Liver (tissue), 3 donors: Measurements from ENCODE around the gene MED15.
A peak's percentile ranks its signal among the peaks of the same experiment; 100 is the strongest.

Source experiments
- ATF3 ChIP-seq: IDR thresholded peaks from 2 replicates; pipeline ENCODE4 v1.6.1; 2016; ENCODE audit warnings: antibody characterized with exemption
- CTCF ChIP-seq: fragments of 150-350 bp; IDR thresholded peaks from 2 replicates; pipeline ENCODE4 v1.5.1; 2017; ENCODE audit warnings: improper control_type of control experiment, low read depth, low read length; ENCODE audit not compliant: missing input control
- GABPA ChIP-seq, 2 donors: IDR thresholded peaks in 1 of 2; conservative IDR thresholded peaks in 1 of 2; 2 replicates each; pipeline ENCODE4 v1.6.1; 2016; ENCODE audit warnings: antibody characterized with exemption in 2 of 2, mild to moderate bottlenecking in 1 of 2, moderate library complexity in 1 of 2
- TAF1 ChIP-seq: conservative IDR thresholded peaks from 2 replicates; pipeline ENCODE4 v1.6.1; 2016; ENCODE audit warnings: antibody characterized with exemption, mild to moderate bottlenecking
- TF ChIP-seq, protein P1 (sequence below): IDR thresholded peaks from 2 replicates; pipeline ENCODE4 v1.6.1; 2016; ENCODE audit warnings: antibody characterized with exemption, mild to moderate bottlenecking
- donor health status: healthy.
- donor health status: healthy.

DNA sequence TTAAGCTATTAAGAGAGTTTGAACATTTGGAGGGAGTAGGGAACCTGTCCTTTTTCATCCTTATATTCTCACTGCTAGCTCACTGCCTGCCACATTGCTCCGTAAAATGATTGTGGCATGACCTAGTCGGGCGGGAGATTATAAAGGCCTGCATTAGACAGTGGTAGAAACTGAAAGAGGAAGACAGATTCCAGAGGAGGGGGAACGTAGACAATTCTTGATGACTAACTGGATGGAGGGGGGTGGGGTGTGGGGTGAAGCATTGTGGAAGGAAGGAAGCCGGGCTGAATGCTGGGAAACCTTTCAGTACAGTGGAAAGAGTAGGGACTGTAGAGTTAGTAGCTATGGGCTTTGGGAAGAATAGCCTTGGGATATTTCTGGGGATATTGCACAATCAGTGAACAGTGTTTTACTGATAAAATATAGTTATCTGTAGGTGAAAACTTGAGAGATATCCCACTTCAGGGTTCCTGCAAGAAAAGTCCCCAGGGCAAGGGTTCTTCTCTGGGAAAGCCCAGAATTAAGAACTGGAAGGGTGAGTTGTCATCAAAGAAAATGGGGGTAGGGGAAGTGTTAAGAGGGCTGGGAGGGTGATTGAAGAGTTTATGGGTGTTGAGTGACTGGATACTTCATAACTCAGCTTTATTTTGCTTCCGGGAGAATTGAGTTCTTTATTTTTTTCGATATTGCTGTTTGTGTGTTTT is 2.1 kb downstream of the MED15 start:
- TF ChIP-seq CTCF (no peak), ATF3 (no peak), TAF1 (peak; percentile 16), GABPA (IDR thresholded peaks at IDR 0.05 in 1 of 2, conservative IDR thresholded peaks at IDR 0.05 in 1 of 2) (peak in 1 of 2 donors; percentile 25)
- TF ChIP-seq, protein P1, sequence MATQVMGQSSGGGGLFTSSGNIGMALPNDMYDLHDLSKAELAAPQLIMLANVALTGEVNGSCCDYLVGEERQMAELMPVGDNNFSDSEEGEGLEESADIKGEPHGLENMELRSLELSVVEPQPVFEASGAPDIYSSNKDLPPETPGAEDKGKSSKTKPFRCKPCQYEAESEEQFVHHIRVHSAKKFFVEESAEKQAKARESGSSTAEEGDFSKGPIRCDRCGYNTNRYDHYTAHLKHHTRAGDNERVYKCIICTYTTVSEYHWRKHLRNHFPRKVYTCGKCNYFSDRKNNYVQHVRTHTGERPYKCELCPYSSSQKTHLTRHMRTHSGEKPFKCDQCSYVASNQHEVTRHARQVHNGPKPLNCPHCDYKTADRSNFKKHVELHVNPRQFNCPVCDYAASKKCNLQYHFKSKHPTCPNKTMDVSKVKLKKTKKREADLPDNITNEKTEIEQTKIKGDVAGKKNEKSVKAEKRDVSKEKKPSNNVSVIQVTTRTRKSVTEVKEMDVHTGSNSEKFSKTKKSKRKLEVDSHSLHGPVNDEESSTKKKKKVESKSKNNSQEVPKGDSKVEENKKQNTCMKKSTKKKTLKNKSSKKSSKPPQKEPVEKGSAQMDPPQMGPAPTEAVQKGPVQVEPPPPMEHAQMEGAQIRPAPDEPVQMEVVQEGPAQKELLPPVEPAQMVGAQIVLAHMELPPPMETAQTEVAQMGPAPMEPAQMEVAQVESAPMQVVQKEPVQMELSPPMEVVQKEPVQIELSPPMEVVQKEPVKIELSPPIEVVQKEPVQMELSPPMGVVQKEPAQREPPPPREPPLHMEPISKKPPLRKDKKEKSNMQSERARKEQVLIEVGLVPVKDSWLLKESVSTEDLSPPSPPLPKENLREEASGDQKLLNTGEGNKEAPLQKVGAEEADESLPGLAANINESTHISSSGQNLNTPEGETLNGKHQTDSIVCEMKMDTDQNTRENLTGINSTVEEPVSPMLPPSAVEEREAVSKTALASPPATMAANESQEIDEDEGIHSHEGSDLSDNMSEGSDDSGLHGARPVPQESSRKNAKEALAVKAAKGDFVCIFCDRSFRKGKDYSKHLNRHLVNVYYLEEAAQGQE, result no peak
